Measurements from ENCODE around the gene ATP8A1. TPM values are rescaled to one million over a fixed set of nuclear protein-coding genes. Genes with fewer than 3 reads are reported as not detected.

ATP8A1 gene
- total RNA-seq, 4 donors from 2014 or later: 10.5 to 37.0 (median 16.4) TPM

DNA sequence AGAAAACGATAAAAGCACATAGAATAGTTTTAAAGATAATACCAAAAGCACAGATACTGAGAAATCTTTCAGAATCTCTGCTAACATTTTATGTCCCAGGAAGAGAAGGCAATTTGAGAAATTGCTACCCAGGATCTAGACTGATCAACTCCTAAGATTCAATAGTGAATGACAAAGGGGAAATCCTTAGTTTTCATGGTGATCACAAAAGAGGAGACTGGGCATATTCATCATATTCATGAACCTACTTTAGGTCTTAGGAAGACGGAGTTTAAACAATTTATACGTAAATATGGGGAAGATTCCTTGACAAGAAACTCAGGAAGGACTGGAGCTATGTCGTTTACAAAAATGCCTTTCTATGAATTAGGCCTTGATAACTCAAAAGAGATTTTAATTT, 172.3 kb downstream of the ATP8A1 start:
- DNase-seq (ENCODE audit: low spot score): no peak
- no peak for ATAC-seq (ENCODE audit: low FRiP score)
- TF ChIP-seq, protein P1, sequence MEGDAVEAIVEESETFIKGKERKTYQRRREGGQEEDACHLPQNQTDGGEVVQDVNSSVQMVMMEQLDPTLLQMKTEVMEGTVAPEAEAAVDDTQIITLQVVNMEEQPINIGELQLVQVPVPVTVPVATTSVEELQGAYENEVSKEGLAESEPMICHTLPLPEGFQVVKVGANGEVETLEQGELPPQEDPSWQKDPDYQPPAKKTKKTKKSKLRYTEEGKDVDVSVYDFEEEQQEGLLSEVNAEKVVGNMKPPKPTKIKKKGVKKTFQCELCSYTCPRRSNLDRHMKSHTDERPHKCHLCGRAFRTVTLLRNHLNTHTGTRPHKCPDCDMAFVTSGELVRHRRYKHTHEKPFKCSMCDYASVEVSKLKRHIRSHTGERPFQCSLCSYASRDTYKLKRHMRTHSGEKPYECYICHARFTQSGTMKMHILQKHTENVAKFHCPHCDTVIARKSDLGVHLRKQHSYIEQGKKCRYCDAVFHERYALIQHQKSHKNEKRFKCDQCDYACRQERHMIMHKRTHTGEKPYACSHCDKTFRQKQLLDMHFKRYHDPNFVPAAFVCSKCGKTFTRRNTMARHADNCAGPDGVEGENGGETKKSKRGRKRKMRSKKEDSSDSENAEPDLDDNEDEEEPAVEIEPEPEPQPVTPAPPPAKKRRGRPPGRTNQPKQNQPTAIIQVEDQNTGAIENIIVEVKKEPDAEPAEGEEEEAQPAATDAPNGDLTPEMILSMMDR (IDR thresholded peaks at IDR 0.05): no peak

DNA sequence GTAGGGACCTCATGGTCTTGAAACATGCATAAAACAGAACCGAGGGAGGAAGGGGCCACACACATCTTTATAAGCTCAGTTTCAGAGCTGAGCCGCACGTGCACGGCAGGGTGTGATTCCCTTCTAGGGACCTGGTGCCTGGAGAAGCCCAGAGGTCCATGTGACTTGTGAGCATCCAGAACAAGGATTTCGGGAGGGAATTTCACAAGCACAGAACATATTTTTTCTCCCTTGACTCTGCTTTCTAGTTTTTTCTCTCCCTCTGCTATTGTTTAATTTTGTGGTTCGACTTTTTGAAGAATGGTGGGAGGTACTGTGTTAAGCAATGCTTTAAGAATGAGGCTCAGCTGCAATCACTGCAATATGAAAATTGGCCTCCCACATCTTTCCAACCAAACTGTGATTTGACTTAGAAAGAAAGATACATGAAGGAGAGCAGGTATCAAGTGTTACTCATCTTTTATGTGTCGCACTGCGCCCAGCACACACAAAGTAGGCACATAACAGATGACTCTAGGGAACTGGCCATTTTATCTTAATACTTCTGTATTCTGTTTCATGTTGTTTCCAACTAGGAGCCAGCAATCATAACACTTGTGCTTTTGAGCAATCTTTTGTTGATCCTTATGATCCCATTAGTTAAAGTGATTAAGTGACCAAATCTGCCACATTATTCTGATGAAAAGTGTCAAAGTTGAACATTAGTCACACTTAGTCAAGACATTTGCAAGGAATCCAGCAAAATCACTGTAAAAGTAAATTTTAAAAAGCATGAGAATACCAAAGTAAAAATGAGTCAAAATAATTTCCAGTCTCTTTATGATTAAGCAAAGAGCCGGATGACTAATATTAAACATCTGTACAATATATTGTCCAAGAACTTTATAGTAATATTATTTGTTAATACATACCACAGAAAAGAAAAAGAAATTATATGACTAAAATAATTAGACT, 173.2 kb downstream of the ATP8A1 start:
- TF ChIP-seq, protein P1 (IDR thresholded peaks at IDR 0.05): no peak
- ATAC-seq (ENCODE audit: low FRiP score) (peak; percentile 54), DNase-seq (ENCODE audit: low spot score) (no peak)

DNA sequence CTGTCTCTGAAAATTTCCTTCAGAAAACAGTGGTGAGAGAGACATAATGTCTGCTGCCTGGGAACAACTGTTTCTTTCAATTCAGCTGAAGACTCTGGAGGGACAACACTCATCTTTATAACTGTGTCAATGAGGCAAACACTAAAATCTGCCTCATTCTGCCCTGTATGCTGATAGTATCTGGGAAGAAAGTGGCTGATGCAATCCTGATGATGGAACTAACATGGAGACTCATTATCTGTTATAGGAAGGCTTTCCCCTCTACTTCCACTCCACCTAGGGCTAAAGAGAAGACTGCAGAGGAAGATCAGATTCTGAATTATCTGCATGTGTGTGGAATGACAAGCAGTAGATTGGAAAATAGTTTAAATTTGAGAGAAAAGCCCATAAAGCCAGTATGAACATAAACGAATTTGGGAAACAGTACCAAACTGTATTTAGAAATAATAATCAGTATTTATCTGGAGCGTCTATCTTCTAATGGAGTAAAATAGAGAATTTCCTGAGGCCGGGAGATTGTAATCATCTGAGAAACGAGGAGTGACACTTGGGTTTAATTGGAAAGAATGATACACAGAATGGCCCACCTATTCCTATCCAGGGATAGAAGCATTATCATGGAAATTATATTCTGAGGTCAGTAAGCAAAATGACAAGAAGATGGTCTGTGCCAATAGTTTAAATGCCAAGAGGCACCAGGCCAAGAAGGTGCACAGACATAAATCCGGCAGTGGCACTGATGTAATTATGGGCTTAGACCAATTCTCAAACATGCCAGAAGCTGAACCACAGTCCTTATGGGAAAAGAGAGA, 174.2 kb downstream of the ATP8A1 start:
- DNase-seq (ENCODE audit: low spot score): no peak
- TF ChIP-seq, protein P1 (IDR thresholded peaks at IDR 0.05): no peak
- no peak for ATAC-seq (ENCODE audit: low FRiP score)

DNA sequence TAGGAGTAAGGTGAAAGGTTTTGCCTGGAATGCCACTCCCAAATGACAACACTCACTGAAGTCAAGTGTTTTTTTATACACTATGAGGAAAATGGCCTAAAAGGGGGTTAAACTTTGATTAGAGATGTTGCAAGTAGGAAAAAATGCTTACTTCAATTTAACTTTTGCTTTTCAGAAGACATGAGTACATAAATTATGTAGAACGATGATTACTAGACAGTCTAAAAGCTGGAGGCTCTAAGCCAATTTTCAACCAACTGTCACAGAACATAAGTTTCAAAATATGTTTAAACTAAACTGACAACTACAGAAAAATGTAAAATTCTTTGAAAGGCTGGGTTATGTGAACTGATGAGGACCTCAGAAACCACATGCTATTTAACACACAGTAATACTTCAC, 176.2 kb downstream of the ATP8A1 start:
- TF ChIP-seq, protein P1 (IDR thresholded peaks at IDR 0.05): no peak
- no peak for ATAC-seq (ENCODE audit: low FRiP score)
- no peak for DNase-seq (ENCODE audit: low spot score)

DNA sequence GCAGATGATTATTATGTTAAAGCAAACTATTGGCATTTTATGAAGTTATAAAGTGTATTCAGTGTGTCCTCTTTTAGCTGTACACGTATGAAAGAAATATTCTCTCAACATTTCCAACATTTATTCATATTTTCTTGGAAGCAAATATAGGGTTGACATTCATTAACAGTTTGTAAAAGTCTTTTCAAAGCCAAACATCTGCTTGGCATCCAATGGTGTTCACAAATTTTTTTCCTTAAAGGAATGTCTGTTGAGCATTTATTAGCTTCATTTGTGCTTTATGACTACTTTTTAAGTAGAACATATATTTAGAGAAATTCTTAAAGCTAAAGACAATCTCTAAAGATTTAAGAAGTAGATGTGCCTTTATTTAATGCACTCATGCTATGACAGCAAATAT, 176.6 kb downstream of the ATP8A1 start:
- ATAC-seq (ENCODE audit: low FRiP score) (no peak), DNase-seq (ENCODE audit: low spot score) (no peak)
- TF ChIP-seq, protein P1 (IDR thresholded peaks at IDR 0.05): no peak

DNA sequence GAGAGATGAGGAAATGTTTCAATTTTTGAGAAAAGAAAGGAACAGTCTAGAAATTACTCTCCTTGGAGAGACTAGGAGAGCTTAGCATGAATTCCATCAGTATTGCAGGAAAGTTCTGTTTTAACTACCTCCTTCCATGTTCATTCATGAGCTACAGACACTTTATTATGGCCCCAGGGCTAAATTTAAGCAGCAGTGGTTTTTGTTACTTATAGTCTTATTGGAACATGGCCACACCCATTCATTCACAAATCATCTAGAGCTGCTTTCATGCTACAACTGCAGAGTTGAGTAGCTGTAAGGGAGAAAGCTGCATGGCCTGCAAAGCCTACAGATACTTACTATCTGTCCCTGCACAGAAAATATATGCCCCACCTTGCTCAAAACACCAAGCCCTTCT, 178.0 kb downstream of the ATP8A1 start:
- TF ChIP-seq, protein P1 (IDR thresholded peaks at IDR 0.05): no peak
- no peak for DNase-seq (ENCODE audit: low spot score)
- no peak for ATAC-seq (ENCODE audit: low FRiP score)
